ENCODE data around the gene A3GALT2. TPM values are rescaled to one million over a fixed set of nuclear protein-coding genes. Genes with fewer than 3 reads are reported as not detected.

Gene A3GALT2
- polyA plus RNA-seq, 1 of the 3 experiments (the other 2 are of a cell fraction), result 0.07 TPM

- Histone ChIP-seq H3K9me2 (no peaks in the 10 kb centered on the region), H3F3A (replicated peaks; ENCODE audit: insufficient read depth) (peaks cover 26% of the 10 kb centered on the region), H3K9me3 (no peaks in the 10 kb centered on the region), H3K27ac (ENCODE audit: low read depth in 2 of 2, low read length in 1 of 2) (peak overlapping the region; percentile 44 to 60), H4K20me1 (ENCODE audit: insufficient read depth) (peaks cover 98% of the 10 kb centered on the region), H3K9ac (no peak overlapping the region), H3K79me2 (ENCODE audit: insufficient read depth) (peaks cover 100% of the 10 kb centered on the region), H3K4me3 (ENCODE audit: low read depth in 2 of 2, low read length in 1 of 2) (no peak overlapping the region; a peak in 1 of 4 replicates), H3K4me1 (ENCODE audit: control insufficient read depth in 1 of 2, insufficient read depth in 2 of 2, low read depth in 1 of 2, low read length in 1 of 2) (peaks cover 51 to 79% of the 10 kb centered on the region in 2 experiments), H3K4me2 (peak overlapping the region; percentile 61), H2AFZ (ENCODE audit: low read depth) (no peak overlapping the region), H3K27me3 (ENCODE audit: insufficient read depth) (no peaks in the 10 kb centered on the region), H3K36me3 (replicated peaks in 1 of 2; ENCODE audit: control insufficient read depth in 1 of 2, insufficient read depth in 2 of 2, low read length in 1 of 2) (peaks cover 48 to 55% of the 10 kb centered on the region in 2 experiments)
- 75% methylated on average over 14 of the region's 14 CpGs for WGBS (ENCODE audit: low lambda C conversion rate)
- CTCF ChIA-PET, result interaction anchor here (0.8 to 5.6 kb wide), 8 partner anchors 14 to 405 kb away, joined by 3 to 24 read pairs (median 4); no protein-coding TSS in a partner anchor
- DNase-seq, result no peak
- TF ChIP-seq JUND (IDR thresholded peaks at IDR 0.05), result no peak
- TF ChIP-seq TAF1 (IDR thresholded peaks at IDR 0.05; ENCODE audit: borderline replicate concordance, low read depth, low read length), result no peak
- TF ChIP-seq GABPA (IDR thresholded peaks at IDR 0.05; ENCODE audit: low read depth), result no peak
- TF ChIP-seq MEF2A (IDR thresholded peaks at IDR 0.05; ENCODE audit: borderline replicate concordance, low read depth), result no peak
- no peak for TF ChIP-seq RCOR1 (IDR thresholded peaks at IDR 0.05; ENCODE audit: low read length)
- no peak for TF ChIP-seq TCF12 (IDR thresholded peaks at IDR 0.05)
- POLR2A ChIA-PET, result interaction anchor here (1.5 kb wide), 1 partner anchor 11 kb away, joined by 7 read pairs; no protein-coding TSS in a partner anchor
These were observed 17.7 kb upstream of the A3GALT2 start for GRCh38 chr1:33338440-33339211.

GRCh38 chr1:33338048-33338439 lies 17.1 kb upstream of the A3GALT2 start:
- Histone ChIP-seq H3K4me2 (no peak overlapping the region), H3K9me3 (no peaks in the 10 kb centered on the region), H3K79me2 (ENCODE audit: insufficient read depth) (peaks cover 100% of the 10 kb centered on the region), H3F3A (replicated peaks; ENCODE audit: insufficient read depth) (peaks cover 25% of the 10 kb centered on the region), H3K4me1 (ENCODE audit: control insufficient read depth in 1 of 2, insufficient read depth in 2 of 2, low read depth in 1 of 2, low read length in 1 of 2) (peaks cover 51 to 78% of the 10 kb centered on the region in 2 experiments), H3K27me3 (ENCODE audit: insufficient read depth) (no peaks in the 10 kb centered on the region), H2AFZ (ENCODE audit: low read depth) (no peak overlapping the region), H4K20me1 (ENCODE audit: insufficient read depth) (peaks cover 100% of the 10 kb centered on the region), H3K36me3 (replicated peaks in 1 of 2; ENCODE audit: control insufficient read depth in 1 of 2, insufficient read depth in 2 of 2, low read length in 1 of 2) (peaks cover 49 to 59% of the 10 kb centered on the region in 2 experiments), H3K4me3 (ENCODE audit: low read depth in 2 of 2, low read length in 1 of 2) (no peak overlapping the region), H3K27ac (ENCODE audit: low read depth in 2 of 2, low read length in 1 of 2) (peak overlapping the region; percentile 44 to 60; a peak in 3 of 4 replicates), H3K9me2 (no peaks in the 10 kb centered on the region), H3K9ac (no peak overlapping the region)
- CTCF ChIA-PET, result interaction anchor here (0.8 to 5.6 kb wide), 5 partner anchors 30 to 133 kb away, joined by 3 to 24 read pairs (median 5); no protein-coding TSS in a partner anchor
- TF ChIP-seq GATA2 (CRISPR knock-in tag; IDR thresholded peaks at IDR 0.05) (no peak), TCF12 (IDR thresholded peaks at IDR 0.05) (no peak), NRF1 (IDR thresholded peaks at IDR 0.05; ENCODE audit: low read depth, low read length) (no peak), RXRA (IDR thresholded peaks at IDR 0.05; ENCODE audit: borderline replicate concordance, low read depth) (no peak), CTCF (IDR thresholded peaks at IDR 0.05) (no peak), USF1 (IDR thresholded peaks at IDR 0.05; ENCODE audit: borderline replicate concordance, low read depth) (no peak), ZBTB33 (IDR thresholded peaks at IDR 0.05; ENCODE audit: borderline replicate concordance, low read depth) (no peak), IRF3 (IDR thresholded peaks at IDR 0.05; ENCODE audit: low read depth, low read length) (no peak), JUND (IDR thresholded peaks at IDR 0.05) (no peak), NFIC (IDR thresholded peaks at IDR 0.05; ENCODE audit: borderline replicate concordance) (no peak), TEAD4 (IDR thresholded peaks at IDR 0.05; ENCODE audit: borderline replicate concordance, insufficient read depth) (no peak), POLR2AphosphoS5 (IDR thresholded peaks at IDR 0.05; ENCODE audit: low read depth, low read length) (no peak), CHD2 (IDR thresholded peaks at IDR 0.05; ENCODE audit: low read length, partially characterized antibody) (no peak)
- 83% methylated on average over 1 of the region's 1 CpG for WGBS (ENCODE audit: low lambda C conversion rate)
- POLR2A ChIA-PET, result no interaction called here
- DNase-seq, result no peak

All from SK-N-SH (cell line).